Measurements from ENCODE around the gene C16orf90.
"Not testable (repeated sequence)": the region's sequence is repeated elsewhere in the genome, so short reads cannot be mapped to it uniquely, and the experiment has no call there.

- not testable (repeated sequence) for TF ChIP-seq CTCF (IDR thresholded peaks at IDR 0.05); EZH2 (IDR thresholded peaks at IDR 0.05; ENCODE audit: borderline replicate concordance, insufficient read depth, low read depth, low read length, poor library complexity, severe bottlenecking)
These were observed 21.7 kb downstream of the C16orf90 start for GRCh38 chr16:3473596-3473943.

Data from B cell (primary cell).